ENCODE measurements around the gene NGFR. TPM values are rescaled to one million over a fixed set of nuclear protein-coding genes. Genes with fewer than 3 reads are reported as not detected.

The NGFR gene
- total RNA-seq, 1 experiment from 2014 or later: 2.7 TPM

GRCh38 chr17:49467175-49467574, 27.9 kb upstream of the NGFR start:
- DNase-seq (ENCODE audit: low spot score): no peak
- in situ Hi-C loops (cut with HindIII; ENCODE audit: low sequenced_read_pairs): no loop called here

GRCh38 chr17:49468811-49469385, 26.2 kb upstream of the NGFR start:
- no peak for DNase-seq (ENCODE audit: low spot score)
- in situ Hi-C loops (cut with HindIII; ENCODE audit: low sequenced_read_pairs): no loop called here

GRCh38 chr17:49469831-49470810, 25.0 kb upstream of the NGFR start:
- no peak for DNase-seq (ENCODE audit: low spot score)

DNA sequence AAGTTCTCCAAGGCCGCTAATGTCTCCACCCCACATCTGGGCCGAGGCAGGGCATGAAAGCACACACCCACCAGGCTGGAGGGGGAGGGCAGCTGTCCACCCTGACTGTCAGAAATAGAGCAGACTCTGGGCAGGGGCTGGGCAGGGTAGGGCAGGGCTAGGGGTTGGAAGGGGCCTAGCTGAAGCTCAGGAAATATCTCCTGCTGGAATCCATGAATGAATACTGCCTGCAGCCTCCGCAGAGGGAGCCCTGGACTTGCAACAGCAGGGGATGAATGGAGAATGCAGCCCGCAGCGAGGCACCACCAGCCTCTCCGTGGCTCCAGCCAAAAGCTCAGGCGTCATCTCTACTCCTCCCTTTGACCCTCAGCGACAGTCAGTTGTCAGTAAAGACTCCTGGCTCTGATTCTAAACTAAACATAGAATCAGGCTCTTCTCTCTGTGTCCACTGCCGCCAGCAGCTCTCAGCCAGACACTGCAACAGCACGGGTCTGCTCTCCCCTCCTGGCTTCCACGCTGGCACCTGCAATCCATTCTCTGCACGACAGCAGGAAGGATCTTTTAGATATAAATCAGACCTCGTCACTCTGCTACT, 23.9 kb upstream of the NGFR start:
- in situ Hi-C loops (cut with HindIII; ENCODE audit: low sequenced_read_pairs): no loop called here
- DNase-seq (ENCODE audit: low spot score): peak; percentile 3

More at GRCh38 chr17:49469831-49470810, 25.0 kb upstream of the NGFR start:
- in situ Hi-C loops (cut with HindIII; ENCODE audit: low sequenced_read_pairs): no loop called here

- no peak for DNase-seq (ENCODE audit: low spot score)
- in situ Hi-C loops (cut with HindIII; ENCODE audit: low sequenced_read_pairs): no loop called here
Measured at GRCh38 chr17:49471769-49472168, 23.3 kb upstream of the NGFR start.

GRCh38 chr17:49472527-49472926, 22.6 kb upstream of the NGFR start:
- DNase-seq (ENCODE audit: low spot score): no peak
- in situ Hi-C loops (cut with HindIII; ENCODE audit: low sequenced_read_pairs): no loop called here

- DNase-seq (ENCODE audit: low spot score): no peak
- in situ Hi-C loops (cut with HindIII; ENCODE audit: low sequenced_read_pairs): no loop called here
Measured at GRCh38 chr17:49473900-49474751, 21.0 kb upstream of the NGFR start.

DNA sequence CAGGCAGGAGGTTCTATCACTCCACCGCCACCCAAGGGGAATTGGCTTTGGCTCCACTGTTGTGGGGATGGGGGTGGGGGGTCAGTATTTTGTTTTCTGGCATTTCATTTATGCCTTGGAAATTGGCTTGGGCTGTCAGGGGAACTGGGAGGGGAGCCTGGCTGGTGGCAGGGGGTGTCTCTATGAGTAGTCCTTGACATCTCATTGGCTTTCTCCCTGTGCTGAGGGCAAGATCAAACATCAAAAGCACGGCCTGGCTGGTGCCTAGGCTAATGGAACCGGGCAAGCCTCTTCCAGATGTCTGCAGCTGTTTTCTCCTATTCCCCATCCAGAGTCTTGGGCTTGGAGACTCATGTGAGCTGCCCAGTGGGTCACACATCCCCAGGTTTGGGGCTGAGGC, 17.4 kb upstream of the NGFR start:
- no peak for DNase-seq (ENCODE audit: low spot score)
- in situ Hi-C loops (cut with HindIII; ENCODE audit: low sequenced_read_pairs): no loop called here

- DNase-seq (ENCODE audit: low spot score): no peak
- in situ Hi-C loops (cut with HindIII; ENCODE audit: low sequenced_read_pairs): no loop called here
Measured at GRCh38 chr17:49480836-49481615, 14.1 kb upstream of the NGFR start.

GRCh38 chr17:49482144-49482817, 12.8 kb upstream of the NGFR start:
- in situ Hi-C loops (cut with HindIII; ENCODE audit: low sequenced_read_pairs): no loop called here
- no peak for DNase-seq (ENCODE audit: low spot score)

DNA sequence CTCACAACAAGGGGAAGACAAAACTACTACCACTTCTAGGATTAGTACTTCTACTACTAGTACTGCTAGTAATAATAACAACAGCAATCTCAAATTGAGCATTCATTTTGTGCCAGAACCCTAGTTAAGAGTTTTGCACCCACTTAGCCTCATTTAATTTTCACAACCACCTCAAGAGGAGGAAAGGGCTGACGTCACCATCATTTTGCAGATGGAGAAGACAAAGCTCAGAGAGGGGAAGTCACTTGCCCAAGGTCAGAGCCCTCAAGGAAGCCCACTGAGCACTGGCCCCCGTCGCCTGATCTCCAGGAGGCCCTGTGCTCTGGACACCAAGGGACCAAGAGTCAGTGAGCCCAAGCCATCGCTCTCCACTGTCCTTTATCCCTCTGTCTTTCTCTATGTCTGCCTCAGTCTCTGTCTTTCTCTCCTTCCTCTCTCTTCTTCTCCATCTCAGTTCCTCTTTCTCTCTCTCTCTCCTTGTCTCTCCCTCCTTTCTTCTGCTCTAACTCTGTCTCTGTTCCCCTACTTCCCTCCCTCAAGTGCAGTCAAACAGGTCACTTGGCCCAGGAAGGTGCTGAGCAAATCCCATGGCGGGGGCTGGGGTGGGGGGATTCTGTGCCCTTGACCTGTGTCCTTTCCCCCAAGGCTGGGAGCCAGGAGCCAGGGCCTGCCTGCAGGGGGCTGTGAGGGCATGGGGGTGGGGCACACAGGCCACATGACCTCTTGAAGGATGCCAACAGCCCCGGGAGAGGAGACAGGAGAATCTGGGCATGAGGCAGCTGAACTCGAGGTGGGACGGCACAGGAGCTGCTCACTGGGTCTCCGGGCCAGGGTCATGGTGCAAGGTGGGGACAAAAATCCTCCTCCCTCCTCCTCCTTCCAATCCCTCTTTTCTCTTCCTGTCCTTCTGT, 11.2 kb upstream of the NGFR start:
- in situ Hi-C loops (cut with HindIII; ENCODE audit: low sequenced_read_pairs): no loop called here

DNA sequence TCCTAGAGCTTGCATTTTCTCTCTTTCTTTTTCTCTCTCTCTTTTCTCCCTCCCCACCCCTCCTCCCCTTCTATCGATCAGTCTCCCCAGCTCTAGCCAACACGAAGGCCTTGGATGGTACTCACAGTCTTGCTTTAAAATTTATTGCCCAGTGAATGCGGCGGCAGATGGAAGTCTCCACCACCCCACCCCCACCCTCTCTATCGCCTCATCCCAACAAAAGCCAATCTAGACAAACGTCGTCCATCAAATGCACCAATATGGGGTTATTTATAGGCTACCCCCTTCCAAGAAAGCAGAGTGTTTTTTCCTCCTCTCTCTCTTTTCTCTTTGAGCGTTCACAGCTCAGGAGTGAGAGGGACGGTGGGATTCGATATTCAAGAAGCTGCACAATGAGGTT, 10.5 kb upstream of the NGFR start:
- DNase-seq (ENCODE audit: low spot score): no peak
- in situ Hi-C loops (cut with HindIII; ENCODE audit: low sequenced_read_pairs): no loop called here

More for the DNA sequence above, 11.2 kb upstream of the NGFR start:
- no peak for DNase-seq (ENCODE audit: low spot score)

- DNase-seq (ENCODE audit: low spot score): no peak
- in situ Hi-C loops (cut with HindIII; ENCODE audit: low sequenced_read_pairs): no loop called here
Measured at GRCh38 chr17:49486012-49486641, 9.0 kb upstream of the NGFR start.

GRCh38 chr17:49487183-49487582, 7.9 kb upstream of the NGFR start:
- DNase-seq (ENCODE audit: low spot score): no peak

GRCh38 chr17:49488612-49489011, 6.5 kb upstream of the NGFR start:
- in situ Hi-C loops (cut with HindIII; ENCODE audit: low sequenced_read_pairs): no loop called here
- no peak for DNase-seq (ENCODE audit: low spot score)

More at GRCh38 chr17:49487183-49487582, 7.9 kb upstream of the NGFR start:
- in situ Hi-C loops (cut with HindIII; ENCODE audit: low sequenced_read_pairs): no loop called here

GRCh38 chr17:49489348-49489747, 5.7 kb upstream of the NGFR start:
- no peak for DNase-seq (ENCODE audit: low spot score)
- in situ Hi-C loops (cut with HindIII; ENCODE audit: low sequenced_read_pairs): no loop called here

- in situ Hi-C loops (cut with HindIII; ENCODE audit: low sequenced_read_pairs): no loop called here
- no peak for DNase-seq (ENCODE audit: low spot score)
Measured at GRCh38 chr17:49490276-49490675, 4.8 kb upstream of the NGFR start.
